ENCODE data around the gene ZSCAN22.
"Not testable (repeated sequence)": the region's sequence is repeated elsewhere in the genome, so short reads cannot be mapped to it uniquely, and the experiment has no call there.

The ZSCAN22 gene

DNA sequence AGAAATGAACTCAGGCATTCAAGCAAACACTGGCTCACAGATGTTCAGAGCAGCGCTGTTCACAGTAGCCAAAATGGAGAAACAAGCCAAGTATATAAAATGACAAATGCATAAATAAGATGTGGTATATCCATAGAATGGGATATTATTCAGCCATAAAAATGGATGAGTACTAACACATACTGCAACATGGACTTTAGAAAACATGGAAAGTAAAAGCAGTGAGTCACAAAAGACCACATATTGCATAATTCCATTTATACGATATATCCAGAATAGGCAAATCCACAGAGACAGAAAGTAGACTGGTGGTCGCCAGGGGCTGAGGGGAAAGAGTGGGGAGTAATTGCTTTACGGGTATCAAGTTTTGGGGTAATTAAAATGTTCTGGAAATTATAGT is 47.4 kb downstream of the ZSCAN22 start:
- H2BK15ac ChIP-seq (ENCODE audit: low read length), result no peak overlapping the region
- no CpG with 5 or more reads among the region's 4 CpGs for WGBS, 2 donors (ENCODE audit: extremely low coverage in 2 of 2, insufficient read length in 2 of 2, insufficient replicate concordance in 1 of 2)
- no peak overlapping the region for H3K9ac ChIP-seq (ENCODE audit: low read depth, low read length, poor library complexity)
- H3K9me3 ChIP-seq (replicated peaks in 1 of 2; ENCODE audit: control insufficient read depth in 2 of 2, insufficient read depth in 1 of 2, low read depth in 1 of 2, low read length in 2 of 2), result no peaks in the 10 kb centered on the region
- no peak overlapping the region for H3K18ac ChIP-seq (ENCODE audit: low read length)
- peak overlapping the region; percentile 84 for H2BK5ac ChIP-seq (ENCODE audit: low read length)
- no peak overlapping the region for H2AFZ ChIP-seq (ENCODE audit: low read length)
- H3K23ac ChIP-seq (ENCODE audit: low read depth, low read length, poor library complexity), result no peak overlapping the region
- H3K36me3 ChIP-seq (replicated peaks in 1 of 2; ENCODE audit: control insufficient read depth in 2 of 2, insufficient read depth in 2 of 2, low read length in 2 of 2), result peaks cover 3 to 5% of the 10 kb centered on the region in 2 donors
- H3K4ac ChIP-seq (ENCODE audit: low read length), result no peak overlapping the region
- no peaks in the 10 kb centered on the region for H3K27me3 ChIP-seq (ENCODE audit: control insufficient read depth in 3 of 3, insufficient read depth in 3 of 3, low read depth in 1 of 3, low read length in 3 of 3)
- H3K4me3 ChIP-seq (ENCODE audit: low read length in 2 of 2), result no peak overlapping the region
- H3K14ac ChIP-seq (ENCODE audit: low read length), result no peak overlapping the region
- peaks cover 3% of the 10 kb centered on the region for H3K79me1 ChIP-seq (ENCODE audit: low read depth, low read length)
- no peak overlapping the region for H4K8ac ChIP-seq (ENCODE audit: low read depth, low read length)
- DNase-seq (ENCODE audit: low spot score), result no peak
- no peak overlapping the region for H2AK5ac ChIP-seq (ENCODE audit: low read depth, low read length)
- H4K91ac ChIP-seq (ENCODE audit: low read depth, low read length, poor library complexity), result no peak overlapping the region
- H3K4me1 ChIP-seq (ENCODE audit: control insufficient read depth in 2 of 2, insufficient read depth in 1 of 2, low read depth in 1 of 2, low read length in 2 of 2), result no peaks in the 10 kb centered on the region
- no peak overlapping the region for H3K4me2 ChIP-seq (ENCODE audit: insufficient read depth, low read length, poor library complexity, severe bottlenecking)
- no peak overlapping the region for H3K27ac ChIP-seq (replicated peaks; ENCODE audit: low read length)
- H2BK120ac ChIP-seq (ENCODE audit: low read depth, low read length), result no peak overlapping the region
- no peak overlapping the region for H2BK12ac ChIP-seq (ENCODE audit: low read length)

DNA sequence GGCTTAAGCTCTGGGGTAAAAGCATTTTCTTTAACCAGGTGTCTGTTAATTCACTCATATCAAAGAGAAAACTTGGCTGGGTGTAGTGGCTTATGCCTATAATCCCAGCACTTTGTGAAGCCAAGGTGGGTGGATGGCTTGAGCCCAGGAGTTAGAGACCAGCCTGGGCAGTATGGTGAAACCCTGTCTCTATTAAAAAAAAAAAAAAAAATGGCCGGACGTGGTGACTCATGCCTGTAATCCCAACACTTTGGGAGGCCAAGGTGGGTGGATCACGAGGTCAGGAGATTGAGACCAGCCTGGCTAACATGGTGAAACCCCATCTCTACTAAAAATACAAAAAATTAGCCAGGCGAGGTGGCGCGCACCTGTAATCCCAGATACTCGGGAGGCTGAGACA is 49.9 kb downstream of the ZSCAN22 start:
- WGBS, 2 donors (ENCODE audit: extremely low coverage in 2 of 2, insufficient read length in 2 of 2, insufficient replicate concordance in 1 of 2), result no CpG with 5 or more reads among the region's 7 CpGs
- not testable (repeated sequence) for H3K4me3 ChIP-seq (ENCODE audit: low read length in 2 of 2); DNase-seq (ENCODE audit: low spot score); H2AK5ac ChIP-seq (ENCODE audit: low read depth, low read length); H3K79me1 ChIP-seq (ENCODE audit: low read depth, low read length); H3K27ac ChIP-seq (replicated peaks; ENCODE audit: low read length); H3K23ac ChIP-seq (ENCODE audit: low read depth, low read length, poor library complexity); H2BK5ac ChIP-seq (ENCODE audit: low read length); H2AFZ ChIP-seq (ENCODE audit: low read length); H3K9ac ChIP-seq (ENCODE audit: low read depth, low read length, poor library complexity); H3K9me3 ChIP-seq (replicated peaks in 1 of 2; ENCODE audit: control insufficient read depth in 2 of 2, insufficient read depth in 1 of 2, low read depth in 1 of 2, low read length in 2 of 2); H4K91ac ChIP-seq (ENCODE audit: low read depth, low read length, poor library complexity); H2BK120ac ChIP-seq (ENCODE audit: low read depth, low read length); H3K36me3 ChIP-seq (replicated peaks in 1 of 2; ENCODE audit: control insufficient read depth in 2 of 2, insufficient read depth in 2 of 2, low read length in 2 of 2); H3K4me1 ChIP-seq (ENCODE audit: control insufficient read depth in 2 of 2, insufficient read depth in 1 of 2, low read depth in 1 of 2, low read length in 2 of 2); H2BK12ac ChIP-seq (ENCODE audit: low read length); H4K8ac ChIP-seq (ENCODE audit: low read depth, low read length); H3K18ac ChIP-seq (ENCODE audit: low read length); H3K4me2 ChIP-seq (ENCODE audit: insufficient read depth, low read length, poor library complexity, severe bottlenecking); H2BK15ac ChIP-seq (ENCODE audit: low read length); H3K14ac ChIP-seq (ENCODE audit: low read length); H3K4ac ChIP-seq (ENCODE audit: low read length); H3K27me3 ChIP-seq (ENCODE audit: control insufficient read depth in 3 of 3, insufficient read depth in 3 of 3, low read depth in 1 of 3, low read length in 3 of 3)

DNA sequence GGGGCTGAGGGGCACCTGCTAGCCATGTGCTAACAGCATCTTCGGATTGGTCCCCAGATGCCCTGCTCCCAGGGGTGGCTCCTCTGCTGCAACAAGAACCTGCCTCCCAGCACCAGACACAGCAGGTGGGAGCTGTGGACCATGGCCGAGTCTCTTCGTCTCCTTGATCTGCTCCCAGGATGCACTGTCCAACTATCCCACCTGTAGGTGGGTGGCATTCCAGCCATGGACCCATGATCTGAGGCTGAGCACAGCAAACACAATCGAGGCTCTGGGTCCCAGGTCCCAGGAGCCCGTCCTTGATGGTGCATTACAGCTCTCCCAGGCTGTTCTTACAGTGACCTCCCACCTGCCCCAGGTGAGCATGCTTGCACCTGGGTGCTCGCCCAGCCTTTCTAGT is 52.5 kb downstream of the ZSCAN22 start:
- Histone ChIP-seq H3K4me2 (ENCODE audit: insufficient read depth, low read length, poor library complexity, severe bottlenecking) (no peak overlapping the region), H2BK12ac (ENCODE audit: low read length) (no peak overlapping the region)
- no CpG with 5 or more reads among the region's 6 CpGs for WGBS, 2 donors (ENCODE audit: extremely low coverage in 2 of 2, insufficient read length in 2 of 2, insufficient replicate concordance in 1 of 2)

DNA sequence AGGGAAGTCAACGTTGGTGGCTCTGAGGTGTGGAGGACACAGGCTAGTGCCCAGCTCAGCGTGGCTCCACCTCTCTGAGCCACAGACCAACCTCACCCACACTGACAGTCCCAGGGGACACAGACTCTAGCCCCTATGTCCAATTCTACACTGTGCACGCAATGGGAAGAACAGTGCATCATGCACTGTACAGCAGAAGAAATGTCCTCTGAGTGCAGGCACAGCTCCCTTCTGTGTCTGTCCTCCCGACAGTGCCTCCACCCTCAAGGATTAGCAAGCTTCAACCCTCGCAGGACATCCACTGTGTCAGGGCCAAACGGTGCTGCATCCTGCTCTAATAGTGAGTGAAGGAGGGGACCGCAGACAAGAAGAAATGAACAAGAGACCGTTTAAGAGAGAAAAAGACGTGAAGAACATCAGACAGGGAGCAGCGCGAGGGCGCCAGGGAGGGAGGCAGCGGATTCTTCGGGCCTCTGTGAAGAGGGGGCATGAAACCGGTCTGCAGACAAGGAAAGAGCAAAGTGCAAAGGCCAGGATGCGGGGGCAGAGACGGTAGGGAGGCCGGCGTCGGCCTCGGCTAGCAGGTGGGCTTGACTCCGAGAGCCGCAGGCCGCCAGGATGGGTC is 53.4 kb downstream of the ZSCAN22 start:
- H3K4me3 ChIP-seq (ENCODE audit: low read length in 2 of 2), result peak overlapping the region; percentile 62 to 87
- peak overlapping the region; percentile 94 for H3K4me2 ChIP-seq (ENCODE audit: insufficient read depth, low read length, poor library complexity, severe bottlenecking)
- H3K79me1 ChIP-seq (ENCODE audit: low read depth, low read length), result peaks cover 3% of the 10 kb centered on the region
- H3K4me1 ChIP-seq (ENCODE audit: control insufficient read depth in 2 of 2, insufficient read depth in 1 of 2, low read depth in 1 of 2, low read length in 2 of 2), result peaks cover 1 to 7% of the 10 kb centered on the region in 2 donors
- peak overlapping the region; percentile 68 for H3K27ac ChIP-seq (replicated peaks; ENCODE audit: low read length)
- H2AK5ac ChIP-seq (ENCODE audit: low read depth, low read length), result no peak overlapping the region
- no peaks in the 10 kb centered on the region for H3K27me3 ChIP-seq (ENCODE audit: control insufficient read depth in 3 of 3, insufficient read depth in 3 of 3, low read depth in 1 of 3, low read length in 3 of 3)
- no peak overlapping the region for H4K91ac ChIP-seq (ENCODE audit: low read depth, low read length, poor library complexity)
- H3K36me3 ChIP-seq (replicated peaks in 1 of 2; ENCODE audit: control insufficient read depth in 2 of 2, insufficient read depth in 2 of 2, low read length in 2 of 2), result peaks cover 0 to 2% of the 10 kb centered on the region in 2 donors
- no peak overlapping the region for H2BK120ac ChIP-seq (ENCODE audit: low read depth, low read length)
- no peak overlapping the region for H4K8ac ChIP-seq (ENCODE audit: low read depth, low read length)
- no peak overlapping the region for H2BK5ac ChIP-seq (ENCODE audit: low read length)
- H2BK12ac ChIP-seq (ENCODE audit: low read length), result no peak overlapping the region
- H3K14ac ChIP-seq (ENCODE audit: low read length), result peak overlapping the region; percentile 0
- peak overlapping the region; percentile 96 for H3K18ac ChIP-seq (ENCODE audit: low read length)
- H3K9me3 ChIP-seq (replicated peaks in 1 of 2; ENCODE audit: control insufficient read depth in 2 of 2, insufficient read depth in 1 of 2, low read depth in 1 of 2, low read length in 2 of 2), result no peaks in the 10 kb centered on the region
- WGBS, 2 donors (ENCODE audit: extremely low coverage in 2 of 2, insufficient read length in 2 of 2, insufficient replicate concordance in 1 of 2), result no CpG with 5 or more reads among the region's 24 CpGs
- H2AFZ ChIP-seq (ENCODE audit: low read length), result peak overlapping the region; percentile 89
- H2BK15ac ChIP-seq (ENCODE audit: low read length), result no peak overlapping the region
- H3K23ac ChIP-seq (ENCODE audit: low read depth, low read length, poor library complexity), result peak overlapping the region; percentile 99
- no peak overlapping the region for H3K4ac ChIP-seq (ENCODE audit: low read length)
- no peak for DNase-seq (ENCODE audit: low spot score)
- H3K9ac ChIP-seq (ENCODE audit: low read depth, low read length, poor library complexity), result peak overlapping the region; percentile 61

More for the DNA sequence above, 52.5 kb downstream of the ZSCAN22 start:
- H4K91ac ChIP-seq (ENCODE audit: low read depth, low read length, poor library complexity), result no peak overlapping the region
- H3K27ac ChIP-seq (replicated peaks; ENCODE audit: low read length), result no peak overlapping the region
- H3K36me3 ChIP-seq (replicated peaks in 1 of 2; ENCODE audit: control insufficient read depth in 2 of 2, insufficient read depth in 2 of 2, low read length in 2 of 2), result peaks cover 0 to 2% of the 10 kb centered on the region in 2 donors
- H3K4ac ChIP-seq (ENCODE audit: low read length), result no peak overlapping the region
- no peak overlapping the region for H3K14ac ChIP-seq (ENCODE audit: low read length)
- no peak overlapping the region for H3K18ac ChIP-seq (ENCODE audit: low read length)
- H2BK5ac ChIP-seq (ENCODE audit: low read length), result no peak overlapping the region
- peaks cover 3% of the 10 kb centered on the region for H3K79me1 ChIP-seq (ENCODE audit: low read depth, low read length)
- no peak overlapping the region for H2AFZ ChIP-seq (ENCODE audit: low read length)
- no peaks in the 10 kb centered on the region for H3K27me3 ChIP-seq (ENCODE audit: control insufficient read depth in 3 of 3, insufficient read depth in 3 of 3, low read depth in 1 of 3, low read length in 3 of 3)
- no peak overlapping the region for H2BK120ac ChIP-seq (ENCODE audit: low read depth, low read length)
- H3K4me3 ChIP-seq (ENCODE audit: low read length in 2 of 2), result peak overlapping the region in 1 of 2 donors; percentile 62
- DNase-seq (ENCODE audit: low spot score), result no peak
- no peaks in the 10 kb centered on the region for H3K9me3 ChIP-seq (replicated peaks in 1 of 2; ENCODE audit: control insufficient read depth in 2 of 2, insufficient read depth in 1 of 2, low read depth in 1 of 2, low read length in 2 of 2)
- peaks cover 1 to 7% of the 10 kb centered on the region in 2 donors for H3K4me1 ChIP-seq (ENCODE audit: control insufficient read depth in 2 of 2, insufficient read depth in 1 of 2, low read depth in 1 of 2, low read length in 2 of 2)
- H2BK15ac ChIP-seq (ENCODE audit: low read length), result no peak overlapping the region
- no peak overlapping the region for H4K8ac ChIP-seq (ENCODE audit: low read depth, low read length)
- peak overlapping the region; percentile 74 for H2AK5ac ChIP-seq (ENCODE audit: low read depth, low read length)
- no peak overlapping the region for H3K9ac ChIP-seq (ENCODE audit: low read depth, low read length, poor library complexity)
- no peak overlapping the region for H3K23ac ChIP-seq (ENCODE audit: low read depth, low read length, poor library complexity)

Data from neuronal stem cell (in vitro differentiated cells).